ENCODE measurements around the gene CNTLN.
"Not testable (repeated sequence)": the region's sequence is repeated elsewhere in the genome, so short reads cannot be mapped to it uniquely, and the experiment has no call there.

The CNTLN gene

DNA sequence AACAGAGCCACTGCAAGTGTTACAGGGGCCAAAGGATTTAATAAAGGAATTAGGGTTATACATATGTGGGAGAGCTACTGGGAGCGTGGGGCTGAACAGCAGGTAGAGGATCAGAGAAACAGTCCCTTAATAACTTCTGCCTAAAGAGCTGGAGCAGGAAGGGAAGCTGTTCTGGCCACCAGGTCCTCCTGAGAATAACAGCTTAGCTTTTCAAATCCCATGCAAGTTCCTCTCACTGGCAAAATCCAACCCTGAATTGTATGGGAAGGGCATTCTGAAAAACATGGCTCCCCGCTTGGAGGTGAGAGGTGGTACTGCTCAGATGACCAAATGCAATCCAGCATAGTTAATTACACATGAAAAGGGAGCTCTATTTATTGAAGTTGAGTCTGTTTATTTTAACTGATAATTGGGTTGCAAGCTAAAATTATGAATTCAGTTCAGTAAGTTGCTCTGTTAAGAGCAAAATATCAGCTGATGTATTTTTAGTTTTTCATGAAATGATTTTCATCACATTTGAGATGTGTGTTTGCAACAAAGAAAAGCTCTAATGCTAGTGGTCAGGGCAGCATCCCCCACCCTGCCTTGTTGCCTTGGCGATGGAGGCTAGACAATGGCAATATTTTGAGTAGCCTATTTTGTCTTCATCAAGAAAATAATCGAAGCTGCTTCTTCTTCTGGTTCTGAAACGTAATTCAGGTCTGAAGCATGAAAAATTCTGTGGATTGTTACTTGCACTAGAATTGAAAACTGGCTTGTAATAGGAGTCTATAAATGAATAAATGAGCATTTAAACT, 385.6 kb downstream of the CNTLN start:
- TF ChIP-seq, protein P1, sequence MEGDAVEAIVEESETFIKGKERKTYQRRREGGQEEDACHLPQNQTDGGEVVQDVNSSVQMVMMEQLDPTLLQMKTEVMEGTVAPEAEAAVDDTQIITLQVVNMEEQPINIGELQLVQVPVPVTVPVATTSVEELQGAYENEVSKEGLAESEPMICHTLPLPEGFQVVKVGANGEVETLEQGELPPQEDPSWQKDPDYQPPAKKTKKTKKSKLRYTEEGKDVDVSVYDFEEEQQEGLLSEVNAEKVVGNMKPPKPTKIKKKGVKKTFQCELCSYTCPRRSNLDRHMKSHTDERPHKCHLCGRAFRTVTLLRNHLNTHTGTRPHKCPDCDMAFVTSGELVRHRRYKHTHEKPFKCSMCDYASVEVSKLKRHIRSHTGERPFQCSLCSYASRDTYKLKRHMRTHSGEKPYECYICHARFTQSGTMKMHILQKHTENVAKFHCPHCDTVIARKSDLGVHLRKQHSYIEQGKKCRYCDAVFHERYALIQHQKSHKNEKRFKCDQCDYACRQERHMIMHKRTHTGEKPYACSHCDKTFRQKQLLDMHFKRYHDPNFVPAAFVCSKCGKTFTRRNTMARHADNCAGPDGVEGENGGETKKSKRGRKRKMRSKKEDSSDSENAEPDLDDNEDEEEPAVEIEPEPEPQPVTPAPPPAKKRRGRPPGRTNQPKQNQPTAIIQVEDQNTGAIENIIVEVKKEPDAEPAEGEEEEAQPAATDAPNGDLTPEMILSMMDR (IDR thresholded peaks at IDR 0.05; ENCODE audit: control insufficient read depth, extremely low read depth, insufficient read depth): no peak
- H3K4me3 ChIP-seq (ENCODE audit: low read depth, low read length): no peak overlapping the region
- no peak for DNase-seq (ENCODE audit: low read depth)

DNA sequence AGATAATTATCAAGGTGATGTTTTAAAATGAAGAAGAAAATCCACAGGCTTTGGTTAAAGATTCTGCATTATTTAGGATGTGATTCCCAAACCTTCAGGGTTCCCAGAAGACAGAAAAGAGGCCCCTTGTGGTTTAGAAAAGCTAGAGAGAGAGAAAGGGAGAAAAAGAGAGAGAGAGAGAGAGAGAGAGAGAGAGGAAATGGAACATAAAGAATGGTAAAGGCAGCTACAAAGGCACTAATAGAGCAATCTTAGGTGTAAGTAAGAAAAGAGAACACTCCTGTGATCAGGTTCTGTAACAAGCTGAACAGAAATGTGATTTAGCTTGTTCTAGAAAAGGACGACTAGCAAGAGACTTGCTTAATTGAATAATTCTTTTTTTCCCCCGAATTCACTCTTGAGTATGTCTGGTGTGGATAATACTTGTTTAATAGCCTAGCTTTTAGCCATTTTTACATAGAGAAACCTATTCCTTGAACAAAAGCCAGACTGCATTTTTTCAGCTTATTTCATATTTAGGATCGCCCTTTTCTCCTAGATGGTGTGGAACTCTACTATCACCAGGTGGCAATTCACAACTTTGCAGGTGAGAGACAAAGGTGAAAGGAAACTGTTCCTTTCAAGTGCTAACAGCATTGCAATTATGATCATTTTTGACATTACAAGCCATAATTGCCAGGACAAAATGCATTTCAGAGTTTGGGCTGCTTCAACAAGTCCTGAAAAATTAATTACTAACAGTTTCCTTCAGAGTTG, 386.4 kb downstream of the CNTLN start:
- no peak overlapping the region for H3K4me3 ChIP-seq (ENCODE audit: low read depth, low read length)
- TF ChIP-seq, protein P1 (IDR thresholded peaks at IDR 0.05; ENCODE audit: control insufficient read depth, extremely low read depth, insufficient read depth): peak; percentile 42
- DNase-seq (ENCODE audit: low read depth): no peak

DNA sequence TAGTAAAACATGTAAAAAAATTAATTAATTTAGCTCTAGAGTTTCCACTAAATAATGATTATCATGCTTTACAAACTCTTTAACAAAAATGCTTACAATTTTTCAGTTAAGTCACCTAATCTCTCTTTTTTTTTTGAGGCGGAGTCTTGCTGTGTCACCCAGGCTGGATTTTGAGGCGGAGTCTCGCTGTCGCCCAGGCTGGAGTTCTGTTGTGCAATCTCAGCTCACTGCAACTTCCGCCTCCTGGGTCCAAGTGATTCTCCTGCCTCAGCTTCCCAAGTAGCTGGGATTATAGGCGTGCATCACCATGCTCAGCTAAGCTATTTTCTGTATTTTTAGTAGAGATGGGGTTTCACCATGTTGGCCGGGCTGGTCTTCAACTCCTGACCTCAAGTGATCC, 391.9 kb downstream of the CNTLN start:
- DNase-seq (ENCODE audit: low read depth); H3K4me3 ChIP-seq (ENCODE audit: low read depth, low read length): not testable (repeated sequence)

DNA sequence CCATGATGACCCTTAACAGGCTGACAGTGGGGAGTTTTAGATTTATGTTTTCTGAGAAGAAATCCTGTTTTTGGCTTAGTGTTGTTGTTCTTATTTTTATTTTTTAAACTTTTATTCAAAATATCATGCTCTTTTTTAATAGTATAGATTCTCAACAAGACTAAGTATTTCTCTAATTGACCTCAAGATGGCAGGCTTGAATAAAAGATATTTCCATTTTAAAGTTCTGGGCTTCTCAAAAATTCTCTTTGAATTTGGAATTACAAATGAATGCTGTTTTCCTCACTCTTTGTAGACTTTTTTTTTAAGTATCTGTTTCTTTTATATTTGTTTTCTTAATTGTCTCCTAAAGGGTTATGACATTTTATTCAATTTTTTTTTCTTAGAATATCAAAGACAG, 394.0 kb downstream of the CNTLN start:
- no peak for DNase-seq (ENCODE audit: low read depth)
- H3K4me3 ChIP-seq (ENCODE audit: low read depth, low read length): no peak overlapping the region
- TF ChIP-seq, protein P1 (IDR thresholded peaks at IDR 0.05; ENCODE audit: control insufficient read depth, extremely low read depth, insufficient read depth): peak; percentile 27; the same call in 1 of the 2 replicates

DNA sequence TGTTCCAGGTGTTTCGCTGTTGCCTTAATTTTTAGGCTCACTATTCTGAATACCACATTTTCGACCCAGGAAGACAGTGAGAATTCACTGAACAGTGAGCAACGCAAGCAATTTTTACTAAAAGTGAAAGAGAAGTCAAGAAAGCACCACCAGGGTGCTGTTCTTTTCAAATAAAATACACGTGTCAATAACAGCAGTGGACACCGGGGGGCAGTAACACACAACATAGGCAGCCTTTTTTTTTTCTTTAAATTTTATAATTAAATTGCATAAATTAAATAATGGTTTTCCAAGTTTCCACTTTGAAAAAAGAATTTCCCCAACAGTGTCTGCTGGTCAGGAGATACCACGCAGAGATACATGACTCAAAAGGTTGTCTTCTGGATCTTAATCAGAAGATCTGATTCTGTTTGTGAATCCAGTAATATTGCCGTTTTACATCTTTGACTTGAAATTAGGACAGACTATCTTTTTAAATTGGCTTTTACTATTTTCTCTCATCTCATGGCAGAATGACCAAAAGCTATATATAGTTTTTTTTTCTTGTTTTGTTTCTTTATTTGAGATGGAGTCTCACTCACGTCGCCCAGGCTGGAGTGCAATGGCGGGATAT, 396.9 kb downstream of the CNTLN start:
- no peak overlapping the region for H3K4me3 ChIP-seq (ENCODE audit: low read depth, low read length)
- DNase-seq (ENCODE audit: low read depth): no peak
- TF ChIP-seq, protein P1 (IDR thresholded peaks at IDR 0.05; ENCODE audit: control insufficient read depth, extremely low read depth, insufficient read depth): peak; percentile 74

DNA sequence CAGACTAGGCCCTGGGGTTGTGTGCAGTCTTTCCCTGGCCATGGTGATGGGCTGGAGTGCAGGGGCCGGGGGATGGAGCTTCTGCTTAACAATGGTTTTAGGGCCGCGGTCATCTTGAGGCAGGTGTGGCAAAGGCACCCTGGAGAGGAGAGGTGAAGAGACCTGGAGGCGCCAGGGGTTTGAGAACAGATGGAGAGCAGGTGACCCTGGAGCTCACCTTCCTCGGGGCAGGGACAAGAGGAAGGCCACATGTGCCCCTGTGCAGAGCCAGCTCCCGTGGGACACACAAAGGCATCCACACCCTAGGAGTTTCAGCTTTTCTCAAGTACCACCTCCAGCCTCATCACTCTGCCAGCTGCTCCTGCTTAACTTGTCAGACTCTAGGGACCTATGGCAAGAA, 397.6 kb downstream of the CNTLN start:
- H3K4me3 ChIP-seq (ENCODE audit: low read depth, low read length): no peak overlapping the region
- DNase-seq (ENCODE audit: low read depth): no peak
- TF ChIP-seq, protein P1 (IDR thresholded peaks at IDR 0.05; ENCODE audit: control insufficient read depth, extremely low read depth, insufficient read depth): no peak

DNA sequence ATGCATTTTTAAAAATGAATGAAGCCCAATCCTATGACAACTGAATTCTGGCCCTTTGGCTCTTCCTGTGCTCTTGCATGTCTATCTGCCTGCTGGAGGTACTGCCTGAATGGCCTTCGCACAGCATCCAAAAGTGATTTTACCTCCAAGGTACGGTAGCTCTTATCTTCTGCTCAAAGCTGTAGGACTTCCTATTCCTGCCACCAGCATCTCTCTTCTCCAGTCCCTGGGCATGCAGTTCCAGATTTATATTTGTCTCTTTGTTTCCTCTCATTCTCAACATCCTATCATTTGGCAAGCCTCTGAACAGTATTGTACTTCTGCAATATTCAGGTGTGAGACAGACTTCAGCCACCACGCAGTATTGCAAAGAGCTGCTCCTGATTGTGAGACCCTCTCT, 400.3 kb downstream of the CNTLN start:
- no peak overlapping the region for H3K4me3 ChIP-seq (ENCODE audit: low read depth, low read length)
- DNase-seq (ENCODE audit: low read depth): no peak
- TF ChIP-seq, protein P1 (IDR thresholded peaks at IDR 0.05; ENCODE audit: control insufficient read depth, extremely low read depth, insufficient read depth): no peak
